NCI-H2196 treated with DMSO at 0.1 percent for 48 hours (cell line): ENCODE results near the gene SF3B4.
A peak's percentile ranks its signal among the peaks of the same experiment; 100 is the strongest.
"Not testable (repeated sequence)": the region's sequence is repeated elsewhere in the genome, so short reads cannot be mapped to it uniquely, and the experiment has no call there.

Experiments
- DNase-seq: peaks from one replicate; lab custom pipeline; 2025; ENCODE audit not compliant: unreplicated experiment; lab: John Stamatoyannopoulos, UW

Gene SF3B4

DNA sequence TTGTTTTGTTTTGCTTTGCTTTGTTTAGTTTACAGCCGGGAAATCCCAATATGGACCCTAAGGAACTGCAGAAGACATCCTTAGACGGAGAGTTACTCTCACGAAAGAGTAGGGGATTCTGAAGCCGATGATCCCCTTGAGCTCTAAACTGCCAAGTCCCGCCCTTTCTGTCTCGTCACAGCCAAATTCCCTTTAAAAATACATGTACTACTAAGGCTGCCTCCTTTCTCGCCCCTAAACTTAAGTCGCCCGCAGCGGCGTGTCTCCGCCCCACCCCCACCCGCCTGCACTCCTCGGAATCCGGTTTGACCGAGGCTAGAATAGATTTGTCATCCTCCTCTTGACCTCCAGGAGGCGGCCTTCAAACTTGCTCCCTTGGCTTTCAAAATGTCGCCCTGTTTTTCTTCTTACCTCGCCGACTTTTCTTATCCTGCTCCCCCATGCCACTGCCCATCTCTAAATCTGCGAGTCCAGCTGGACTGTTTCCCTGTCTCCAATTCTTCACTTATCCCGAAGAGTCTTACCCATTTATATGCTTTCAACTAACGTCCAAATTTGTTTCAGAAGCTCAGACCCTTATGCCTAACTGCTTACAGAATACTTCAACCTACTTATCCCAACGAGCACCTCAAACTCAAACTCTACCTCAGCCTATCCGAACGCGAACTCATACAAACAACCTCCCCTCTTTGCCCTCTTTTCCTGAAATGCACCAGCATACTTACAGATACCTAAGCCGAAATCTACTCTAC is 39.2 kb downstream of the SF3B4 start:
- peak; percentile 63 for DNase-seq

DNA sequence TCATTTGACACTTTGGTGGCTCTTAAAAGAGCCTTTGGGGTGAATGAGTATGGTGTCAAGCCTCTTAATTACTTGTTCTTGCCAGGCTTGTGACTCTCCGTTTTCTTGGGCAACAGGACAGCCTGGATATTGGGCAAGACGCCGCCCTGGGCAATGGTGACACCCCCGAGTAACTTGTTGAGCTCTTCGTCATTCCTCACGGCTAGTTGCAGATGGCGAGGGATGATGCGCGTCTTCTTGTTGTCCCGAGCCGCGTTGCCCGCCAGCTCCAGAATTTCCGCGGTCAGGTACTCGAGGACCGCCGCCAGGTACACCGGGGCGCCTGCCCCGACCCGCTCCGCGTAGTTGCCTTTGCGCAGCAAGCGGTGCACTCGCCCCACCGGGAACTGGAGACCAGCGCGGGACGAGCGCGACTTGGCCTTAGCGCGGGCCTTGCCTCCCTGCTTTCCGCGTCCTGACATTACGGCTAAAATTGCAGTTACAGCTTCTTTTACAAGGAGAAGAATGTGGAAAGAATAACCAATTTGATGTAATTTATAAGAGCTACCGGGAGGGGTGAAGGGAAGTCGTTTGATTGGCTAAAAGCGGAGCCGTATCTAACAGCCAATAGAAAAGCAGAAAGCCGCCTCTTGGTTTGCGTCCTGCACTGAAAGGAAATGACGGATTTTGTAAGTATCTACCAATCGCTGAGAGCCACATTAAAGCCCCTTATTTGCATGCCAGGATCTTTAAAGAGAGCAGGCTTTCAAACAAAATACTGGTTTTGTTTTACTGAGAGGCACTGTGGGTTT is 40.0 kb downstream of the SF3B4 start:
- peak; percentile 96 for DNase-seq

- DNase-seq = not testable (repeated sequence)
These were observed 40.5 kb downstream of the SF3B4 start for GRCh38 chr1:149887196-149887455.

DNA sequence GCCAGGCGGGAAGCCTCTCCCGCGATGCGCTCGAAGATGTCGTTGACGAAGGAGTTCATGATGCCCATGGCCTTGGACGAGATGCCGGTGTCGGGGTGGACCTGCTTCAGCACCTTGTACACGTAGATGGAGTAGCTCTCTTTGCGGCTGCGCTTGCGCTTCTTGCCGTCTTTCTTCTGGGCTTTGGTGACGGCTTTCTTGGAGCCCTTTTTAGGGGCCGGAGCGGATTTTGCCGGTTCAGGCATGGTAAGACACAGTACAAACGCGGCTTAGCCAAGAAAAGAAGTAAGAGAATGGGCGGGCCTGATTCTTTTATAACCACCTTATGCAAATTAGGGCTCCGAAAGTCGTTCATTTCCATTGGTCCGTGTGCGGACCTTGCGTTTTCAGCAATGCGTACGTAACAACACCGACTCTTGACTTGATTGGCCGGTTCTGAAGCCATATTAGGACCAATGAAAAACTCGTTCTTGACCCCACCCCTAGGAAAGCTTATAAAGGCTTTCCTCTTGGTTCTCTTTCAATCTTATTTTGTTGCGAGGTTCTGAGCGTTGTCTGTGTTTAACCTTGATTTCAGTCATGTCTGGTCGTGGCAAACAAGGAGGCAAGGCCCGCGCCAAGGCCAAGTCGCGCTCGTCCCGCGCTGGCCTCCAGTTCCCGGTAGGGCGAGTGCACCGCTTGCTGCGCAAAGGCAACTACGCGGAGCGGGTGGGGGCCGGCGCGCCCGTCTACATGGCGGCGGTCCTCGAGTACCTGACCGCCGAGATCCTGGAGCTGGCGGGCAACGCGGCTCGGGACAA is 41.0 kb downstream of the SF3B4 start:
- DNase-seq = peak; percentile 97

- not testable (repeated sequence) for DNase-seq
These were observed 41.5 kb downstream of the SF3B4 start for GRCh38 chr1:149886121-149886395.

DNA sequence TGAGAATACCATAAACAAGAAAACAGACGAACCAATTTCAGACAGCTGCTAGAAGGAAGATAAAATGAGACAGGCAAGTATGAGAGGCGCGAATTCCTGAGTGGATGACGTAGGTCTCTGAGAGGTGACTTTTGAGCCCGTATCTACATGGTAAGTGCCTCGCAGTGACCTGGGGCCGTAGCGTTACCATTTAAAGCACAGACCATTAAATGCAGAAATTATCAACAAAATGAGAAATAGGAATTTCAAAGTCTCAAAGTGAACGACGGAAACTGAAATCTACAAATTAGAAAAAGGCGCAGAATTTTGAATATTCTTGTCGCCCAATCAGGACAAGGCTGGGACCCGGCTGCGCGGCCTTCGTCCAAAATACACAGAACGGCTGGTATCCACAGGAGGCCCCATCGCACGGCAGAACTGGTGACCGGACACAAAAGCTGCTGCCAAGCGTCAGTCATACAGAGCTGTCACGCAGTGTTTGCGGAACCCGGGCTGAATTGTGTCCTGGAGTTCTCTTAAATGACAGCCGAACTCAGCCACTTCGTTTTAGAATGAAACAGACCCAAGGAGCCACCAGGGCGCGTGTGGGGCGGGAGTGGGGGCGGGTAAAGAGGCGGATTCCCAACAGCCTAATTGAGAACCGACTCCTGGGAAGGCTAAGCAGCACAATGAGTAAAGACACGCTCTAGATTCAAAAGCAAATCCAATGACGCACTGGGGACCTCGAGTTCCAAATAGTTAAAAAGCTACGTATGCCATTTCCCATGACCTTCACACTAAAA is 42.1 kb downstream of the SF3B4 start:
- DNase-seq = peak; percentile 82

GRCh38 chr1:149884433-149885338 is 42.9 kb downstream of the SF3B4 start:
- DNase-seq = peak; percentile 47

DNA sequence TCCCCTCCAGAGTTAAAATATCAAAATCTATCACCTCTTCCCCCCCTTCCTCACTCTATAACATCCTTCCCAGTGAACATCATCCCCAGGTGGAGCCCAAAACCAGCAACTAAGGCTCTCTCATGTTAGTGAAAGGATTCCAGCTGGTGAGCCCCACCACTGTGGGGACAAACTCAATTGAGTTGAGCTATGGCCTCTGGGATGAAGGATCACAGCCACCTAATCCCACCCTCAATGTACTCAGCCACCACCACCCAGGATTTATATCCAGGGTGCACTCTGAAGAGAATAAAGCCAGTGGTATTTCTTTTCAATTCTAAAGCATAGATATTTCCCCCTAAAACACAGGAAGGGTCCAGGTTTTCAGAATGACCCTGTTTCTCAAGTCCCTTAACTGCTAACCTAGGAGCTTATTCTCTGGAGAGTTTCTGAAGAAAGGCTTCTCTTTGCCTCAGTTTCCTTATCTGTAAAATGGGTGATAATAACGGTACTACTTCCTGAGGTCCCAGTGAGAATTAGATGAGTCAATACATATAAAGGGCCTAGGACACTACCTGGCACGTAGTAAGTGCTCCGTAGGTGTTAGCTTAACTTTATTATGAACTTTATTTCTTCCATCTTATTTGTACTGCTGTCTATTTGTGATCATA is 43.9 kb downstream of the SF3B4 start:
- no peak for DNase-seq

DNA sequence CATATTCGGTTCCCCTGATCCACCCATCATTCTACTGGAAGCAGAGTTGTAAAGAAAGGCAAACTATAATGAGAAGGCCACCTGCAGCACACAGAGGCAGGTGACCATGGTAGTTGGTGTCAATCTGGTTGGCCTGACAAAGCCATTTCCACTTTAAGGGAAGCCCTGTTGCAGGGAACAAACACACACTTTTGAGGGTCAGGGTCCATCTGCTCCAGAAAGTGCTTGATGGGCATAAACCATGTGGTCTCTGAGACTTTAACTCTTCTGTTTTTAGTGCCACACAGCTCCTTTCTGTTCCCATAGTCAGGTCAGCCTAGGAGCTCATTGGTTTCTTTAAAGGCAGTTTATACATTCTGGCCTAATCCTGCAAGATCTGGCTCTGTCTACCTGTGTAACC is 45.7 kb downstream of the SF3B4 start:
- DNase-seq = no peak

- DNase-seq = no peak
These were observed 48.0 kb downstream of the SF3B4 start for GRCh38 chr1:149879556-149879955.

DNA sequence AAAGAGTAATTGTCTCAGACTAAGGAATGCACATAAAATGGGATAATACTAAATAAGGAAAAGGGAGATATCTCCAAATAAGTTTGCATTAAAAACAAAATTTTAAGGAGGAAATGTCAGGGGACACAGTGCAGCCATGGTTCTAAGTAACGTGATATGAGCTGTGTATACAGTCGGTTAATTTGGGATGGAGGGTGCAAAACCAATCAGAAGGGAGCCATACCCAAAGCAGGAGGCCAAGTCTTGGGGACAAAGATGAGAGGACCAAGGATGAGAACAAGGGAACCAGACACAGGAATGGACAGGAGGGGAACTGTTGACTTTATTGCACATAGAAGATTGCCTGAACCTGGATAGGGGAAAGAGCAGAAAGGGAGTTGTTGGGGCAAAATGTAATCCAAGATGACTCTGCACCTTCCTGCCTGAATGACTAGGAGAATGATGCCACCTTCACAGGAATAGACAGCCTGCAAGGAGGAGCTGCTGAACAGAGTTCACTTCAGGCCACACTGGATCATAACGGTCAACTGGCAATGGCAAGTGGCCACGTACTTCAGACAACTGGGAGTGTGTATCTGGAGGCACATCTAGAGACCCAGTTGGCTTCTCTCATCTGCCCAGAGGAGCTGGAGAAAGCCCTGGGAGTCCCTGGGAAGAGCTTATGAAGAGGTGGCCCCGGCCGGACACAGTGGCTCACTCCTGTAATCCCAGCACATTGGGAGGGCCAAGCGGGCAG is 50.2 kb downstream of the SF3B4 start:
- DNase-seq = no peak
